Breast epithelium (tissue), 4 donors: ENCODE results near the gene TMEM131. TPM values are rescaled to one million over a fixed set of nuclear protein-coding genes. Genes with fewer than 3 reads are reported as not detected.

Source experiments
- DNase-seq, 2 donors: peaks; one replicate each; pipeline ENCODE4 v3.0.0-alpha.2; 2019; ENCODE audit warnings: low spot score in 2 of 2
- H3K27ac ChIP-seq, 2 donors: fragments of 200-600 bp; sonication (generic) in 1 of 2; one replicate each; pipeline ENCODE4 v1.5.1; 2016 to 2019; ENCODE audit warnings: mild to moderate bottlenecking in 1 of 2
- H3K27me3 ChIP-seq, 2 donors: fragments of 200-600 bp; sonication (generic) in 1 of 2; one replicate each; pipeline versions ENCODE4 v1.5.1 to v1.6.0; 2017 to 2019; ENCODE audit warnings: control low read depth in 1 of 2, mild to moderate bottlenecking in 1 of 2
- H3K36me3 ChIP-seq: fragments of 200-600 bp; one replicate; pipeline ENCODE4 v1.5.1; 2019
- H3K4me1 ChIP-seq, 2 donors: fragments of 200-600 bp; sonication (generic); one replicate each; pipeline ENCODE4 v1.5.1; 2016 to 2019; ENCODE audit warnings: control low read depth in 1 of 2
- H3K4me3 ChIP-seq, 3 donors: fragments of 200-600 bp; sonication (generic); 1 replicate in 2 of 3; 2 replicates in 1 of 3; pipeline ENCODE4 v1.5.1; 2016 to 2019; ENCODE audit warnings: mild to moderate bottlenecking in 3 of 3, moderate library complexity in 2 of 3
- H3K9me3 ChIP-seq, 2 donors: fragments of 200-600 bp; sonication (generic) in 1 of 2; one replicate each; pipeline ENCODE4 v1.5.1; 2016 to 2019; ENCODE audit warnings: control low read depth in 1 of 2
- CTCF ChIP-seq, 3 donors: fragments of 450-650 bp; IDR thresholded peaks; one replicate each; pipeline ENCODE4 v1.5.1; 2016 to 2017; ENCODE audit warnings: antibody characterized with exemption in 3 of 3, mild to moderate bottlenecking in 3 of 3, moderate library complexity in 3 of 3
- POLR2A ChIP-seq: fragments of 450-650 bp; IDR thresholded peaks from one replicate; pipeline ENCODE4 v1.6.1; 2016; ENCODE audit warnings: antibody characterized with exemption, mild to moderate bottlenecking, moderate library complexity
- POLR2AphosphoS5 ChIP-seq, 3 donors: sonication (generic); formaldehyde crosslinking; IDR thresholded peaks; one replicate each; pipeline ENCODE4 v1.6.1; 2017; ENCODE audit warnings: antibody characterized with exemption in 3 of 3
- intact Hi-C: fragments of 100-400 bp; cut with DNase I; formaldehyde crosslinking; loops from one replicate; pipeline ENCODE4 v1.15.1; 2023; ENCODE audit warnings: low total_unique reads
- total RNA-seq, 3 donors: library from RNA; depleted of rRNA; stranded (reverse); fragments of >200 nt; gene quantifications; one replicate each; pipeline ENCODE4 v1.1.0, GENCODE V29; 2016

Gene TMEM131
- total RNA-seq, 3 donors from 2014 or later: 30.6 to 47.4 (median 41.3) TPM

GRCh38 chr2:98020516-98020915, 24.8 kb upstream of the TMEM131 start:
- no peak for DNase-seq
- intact Hi-C loops: no loop called here
- Histone ChIP-seq H3K9me3 (peaks cover 3 to 8% of the 10 kb centered on the region in 2 donors), H3K27ac (no peak overlapping the region), H3K4me1 (no peaks in the 10 kb centered on the region), H3K27me3 (no peaks in the 10 kb centered on the region), H3K36me3 (no peaks in the 10 kb centered on the region), H3K4me3 (no peak overlapping the region)
- TF ChIP-seq CTCF (IDR thresholded peaks at IDR 0.05): no peak
- no peak for TF ChIP-seq POLR2A
- TF ChIP-seq POLR2AphosphoS5 (IDR thresholded peaks at IDR 0.05): no peak

- Histone ChIP-seq H3K4me1 (no peaks in the 10 kb centered on the region), H3K9me3 (peaks cover 3 to 8% of the 10 kb centered on the region in 2 donors), H3K4me3 (no peak overlapping the region), H3K27ac (no peak overlapping the region), H3K36me3 (no peaks in the 10 kb centered on the region), H3K27me3 (no peaks in the 10 kb centered on the region)
- intact Hi-C loops: no loop called here
- no peak for DNase-seq
- TF ChIP-seq POLR2AphosphoS5 (IDR thresholded peaks at IDR 0.05): no peak
- no peak for TF ChIP-seq CTCF (IDR thresholded peaks at IDR 0.05)
These were observed 21.3 kb upstream of the TMEM131 start for GRCh38 chr2:98016908-98017670.

GRCh38 chr2:98015671-98016070, 19.9 kb upstream of the TMEM131 start:
- H3K4me1 ChIP-seq: no peaks in the 10 kb centered on the region
- TF ChIP-seq POLR2AphosphoS5 (IDR thresholded peaks at IDR 0.05): no peak
- no peak for TF ChIP-seq POLR2A
- TF ChIP-seq CTCF (IDR thresholded peaks at IDR 0.05): no peak
- no peak overlapping the region for H3K27ac ChIP-seq
- no peaks in the 10 kb centered on the region for H3K36me3 ChIP-seq
- no peak overlapping the region for H3K4me3 ChIP-seq
- H3K9me3 ChIP-seq: peaks cover 3 to 8% of the 10 kb centered on the region in 2 donors
- intact Hi-C loops: no loop called here
- H3K27me3 ChIP-seq: no peaks in the 10 kb centered on the region
- DNase-seq: no peak

- no peak for DNase-seq
- no peaks in the 10 kb centered on the region for H3K36me3 ChIP-seq
- no peak overlapping the region for H3K27ac ChIP-seq
- no peak overlapping the region for H3K4me3 ChIP-seq
- intact Hi-C loops: no loop called here
- no peaks in the 10 kb centered on the region for H3K4me1 ChIP-seq
- H3K27me3 ChIP-seq: no peaks in the 10 kb centered on the region
- TF ChIP-seq POLR2AphosphoS5 (IDR thresholded peaks at IDR 0.05) (no peak), POLR2A (no peak), CTCF (IDR thresholded peaks at IDR 0.05) (no peak)
- peaks cover 0 to 1% of the 10 kb centered on the region in 2 donors for H3K9me3 ChIP-seq
These were observed 18.6 kb upstream of the TMEM131 start for GRCh38 chr2:98014379-98014778.

GRCh38 chr2:98013407-98014042, 17.8 kb upstream of the TMEM131 start:
- Histone ChIP-seq H3K27ac (no peak overlapping the region), H3K27me3 (no peaks in the 10 kb centered on the region), H3K4me3 (peak overlapping the region in 2 of 3 donors; percentile 13 to 49), H3K4me1 (no peaks in the 10 kb centered on the region), H3K36me3 (no peaks in the 10 kb centered on the region), H3K9me3 (no peaks in the 10 kb centered on the region)
- DNase-seq: no peak
- TF ChIP-seq POLR2AphosphoS5 (IDR thresholded peaks at IDR 0.05) (no peak), CTCF (IDR thresholded peaks at IDR 0.05) (no peak)
- intact Hi-C loops: no loop called here
